HEK293 (cell line): ENCODE data around the gene CS.

Source experiments
- CTCF ChIA-PET: fragments of 350-600 bp; formaldehyde crosslinking; extraction: SDS; loops from one replicate; lab custom pipeline; 2021; ENCODE audit warnings: antibody characterized with exemption; lab: Yijun Ruan, JAX
- POLR2A ChIA-PET: fragments of 300-600 bp; formaldehyde crosslinking; extraction: SDS; loops from one replicate; lab custom pipeline; 2020; ENCODE audit warnings: antibody characterized with exemption, inconsistent platforms; lab: Yijun Ruan, JAX
- H3K27ac ChIP-seq: fragments of 200-500 bp; sonication (Bioruptor generic); 2 replicates; pipeline ENCODE4 v1.5.1; 2014; ENCODE audit warnings: low read depth, low read length, control low read depth, inconsistent platforms; ENCODE audit errors: extremely low read depth
- H3K36me3 ChIP-seq, 2 experiments: fragments of 200-500 bp in 1 of 2; sonication (Bioruptor generic) in 1 of 2; 1 replicate in 1 of 2; 2 replicates in 1 of 2; pipeline ENCODE4 v1.5.1; 2014 to 2017; ENCODE audit warnings: inconsistent platforms in 2 of 2, low read length in 2 of 2; ENCODE audit not compliant: control insufficient read depth in 2 of 2, insufficient read depth in 1 of 2
- H3K4me1 ChIP-seq: fragments of 200-500 bp; sonication (Bioruptor generic); 2 replicates; pipeline ENCODE4 v1.5.1; 2014; ENCODE audit warnings: mild to moderate bottlenecking, low read length, inconsistent platforms; ENCODE audit not compliant: control insufficient read depth, insufficient read depth
- H3K4me3 ChIP-seq: 2 replicates; pipeline ENCODE4 v1.5.1; 2011; ENCODE audit warnings: low read depth, mild to moderate bottlenecking, control low read depth, low read length, moderate library complexity
- H3K9me3 ChIP-seq: fragments of 200-500 bp; sonication (Bioruptor generic); 2 replicates; pipeline ENCODE4 v1.5.1; 2014; ENCODE audit warnings: low read depth, low read length, inconsistent platforms; ENCODE audit not compliant: control insufficient read depth, insufficient read depth
- GLIS2 ChIP-seq: fragments of 450-650 bp; formaldehyde crosslinking; IDR thresholded peaks from 2 replicates; pipeline ENCODE4 v1.5.1; 2016; ENCODE audit warnings: missing biosample characterization, missing genetic modification characterization
- HIC1 ChIP-seq: fragments of 450-650 bp; formaldehyde crosslinking; IDR thresholded peaks from 2 replicates; pipeline ENCODE4 v1.5.1; 2016; ENCODE audit warnings: missing biosample characterization, missing genetic modification characterization
- INSM2 ChIP-seq: fragments of 450-650 bp; formaldehyde crosslinking; IDR thresholded peaks from 2 replicates; pipeline ENCODE4 v1.5.1; 2016; ENCODE audit warnings: missing biosample characterization, missing genetic modification characterization
- KLF10 ChIP-seq: fragments of 450-650 bp; IDR thresholded peaks from 2 replicates; pipeline ENCODE4 v1.5.1; 2018; ENCODE audit warnings: missing biosample characterization, mild to moderate bottlenecking, missing genetic modification characterization
- KLF9 ChIP-seq: fragments of 450-650 bp; formaldehyde crosslinking; IDR thresholded peaks from 2 replicates; pipeline ENCODE4 v1.5.1; 2016; ENCODE audit warnings: missing biosample characterization, missing genetic modification characterization, low read depth
- MEIS1 ChIP-seq: sonication (generic); formaldehyde crosslinking; IDR thresholded peaks from 2 replicates; pipeline ENCODE4 v1.8.1; 2022; ENCODE audit warnings: missing genetic modification reagents, mild to moderate bottlenecking, borderline replicate concordance
- MYNN ChIP-seq: fragments of 450-650 bp; formaldehyde crosslinking; IDR thresholded peaks from 2 replicates; pipeline ENCODE4 v1.5.1; 2016; ENCODE audit warnings: missing biosample characterization, missing genetic modification characterization, borderline replicate concordance
- MZF1 ChIP-seq: fragments of 450-650 bp; formaldehyde crosslinking; IDR thresholded peaks from 2 replicates; pipeline ENCODE4 v1.5.1; 2017; ENCODE audit warnings: missing biosample characterization, missing genetic modification characterization, borderline replicate concordance
- SCRT1 ChIP-seq: fragments of 450-650 bp; formaldehyde crosslinking; IDR thresholded peaks from 2 replicates; pipeline ENCODE4 v1.5.1; 2016; ENCODE audit warnings: missing biosample characterization, missing genetic modification characterization, borderline replicate concordance
- YY1 ChIP-seq: fragments of 450-650 bp; formaldehyde crosslinking; IDR thresholded peaks from 2 replicates; pipeline ENCODE4 v1.5.1; 2018; ENCODE audit warnings: missing biosample characterization, missing genetic modification characterization
- ZBTB21 ChIP-seq: fragments of 450-650 bp; formaldehyde crosslinking; IDR thresholded peaks from 2 replicates; pipeline ENCODE4 v1.5.1; 2017; ENCODE audit warnings: missing biosample characterization, missing genetic modification characterization
- ZBTB6 ChIP-seq: fragments of 450-650 bp; formaldehyde crosslinking; IDR thresholded peaks from 2 replicates; pipeline ENCODE4 v1.5.1; 2017; ENCODE audit warnings: missing biosample characterization, missing genetic modification characterization
- ZBTB8A ChIP-seq: fragments of 450-650 bp; formaldehyde crosslinking; IDR thresholded peaks from 2 replicates; pipeline ENCODE4 v1.5.1; 2016; ENCODE audit warnings: missing biosample characterization, missing genetic modification characterization
- ZFHX2 ChIP-seq: fragments of 450-650 bp; formaldehyde crosslinking; conservative IDR thresholded peaks from 2 replicates; pipeline ENCODE4 v1.5.1; 2016; ENCODE audit warnings: missing biosample characterization, missing genetic modification characterization
- ZFP3 ChIP-seq: fragments of 450-650 bp; formaldehyde crosslinking; IDR thresholded peaks from 2 replicates; pipeline ENCODE4 v1.5.1; 2016; ENCODE audit warnings: low read depth, missing biosample characterization, missing genetic modification characterization
- ZFP69B ChIP-seq: fragments of 450-650 bp; formaldehyde crosslinking; IDR thresholded peaks from 2 replicates; pipeline ENCODE4 v1.5.1; 2016; ENCODE audit warnings: missing biosample characterization, missing genetic modification characterization
- ZNF10 ChIP-seq: fragments of 450-650 bp; formaldehyde crosslinking; IDR thresholded peaks from 2 replicates; pipeline ENCODE4 v1.5.1; 2017; ENCODE audit warnings: missing biosample characterization, missing genetic modification characterization
- ZNF184 ChIP-seq: fragments of 450-650 bp; IDR thresholded peaks from 2 replicates; pipeline ENCODE4 v1.5.1; 2018; ENCODE audit warnings: missing biosample characterization, mild to moderate bottlenecking, missing genetic modification characterization
- ZNF324 ChIP-seq: fragments of 450-650 bp; formaldehyde crosslinking; IDR thresholded peaks from 2 replicates; pipeline ENCODE4 v1.5.1; 2016; ENCODE audit warnings: missing biosample characterization, missing genetic modification characterization
- ZNF449 ChIP-seq: fragments of 450-650 bp; formaldehyde crosslinking; IDR thresholded peaks from 2 replicates; pipeline ENCODE4 v1.5.1; 2017; ENCODE audit warnings: missing biosample characterization, mild to moderate bottlenecking, missing genetic modification characterization, moderate library complexity
- ZNF600 ChIP-seq: fragments of 450-650 bp; formaldehyde crosslinking; IDR thresholded peaks from 2 replicates; pipeline ENCODE4 v1.5.1; 2016; ENCODE audit warnings: missing biosample characterization, missing genetic modification characterization
- ZNF610 ChIP-seq: fragments of 450-650 bp; formaldehyde crosslinking; IDR thresholded peaks from 2 replicates; pipeline ENCODE4 v1.5.1; 2016; ENCODE audit warnings: missing biosample characterization, missing genetic modification characterization, borderline replicate concordance
- ZNF776 ChIP-seq: fragments of 450-650 bp; formaldehyde crosslinking; IDR thresholded peaks from 2 replicates; pipeline ENCODE4 v1.5.0; 2017; ENCODE audit warnings: missing biosample characterization, missing genetic modification characterization, borderline replicate concordance
- ZSCAN5A ChIP-seq: fragments of 450-650 bp; formaldehyde crosslinking; IDR thresholded peaks from 2 replicates; pipeline ENCODE4 v1.5.1; 2016; ENCODE audit warnings: missing biosample characterization, missing genetic modification characterization
- TF ChIP-seq, protein P1 (sequence below): fragments of 450-650 bp; formaldehyde crosslinking; IDR thresholded peaks from 2 replicates; pipeline ENCODE4 v1.5.1; 2016; ENCODE audit warnings: missing biosample characterization, missing genetic modification characterization
- TF ChIP-seq, protein P2 (sequence below): fragments of 450-650 bp; formaldehyde crosslinking; IDR thresholded peaks from 2 replicates; pipeline ENCODE4 v1.5.1; 2016; ENCODE audit warnings: missing biosample characterization, missing genetic modification characterization

The CS gene

DNA sequence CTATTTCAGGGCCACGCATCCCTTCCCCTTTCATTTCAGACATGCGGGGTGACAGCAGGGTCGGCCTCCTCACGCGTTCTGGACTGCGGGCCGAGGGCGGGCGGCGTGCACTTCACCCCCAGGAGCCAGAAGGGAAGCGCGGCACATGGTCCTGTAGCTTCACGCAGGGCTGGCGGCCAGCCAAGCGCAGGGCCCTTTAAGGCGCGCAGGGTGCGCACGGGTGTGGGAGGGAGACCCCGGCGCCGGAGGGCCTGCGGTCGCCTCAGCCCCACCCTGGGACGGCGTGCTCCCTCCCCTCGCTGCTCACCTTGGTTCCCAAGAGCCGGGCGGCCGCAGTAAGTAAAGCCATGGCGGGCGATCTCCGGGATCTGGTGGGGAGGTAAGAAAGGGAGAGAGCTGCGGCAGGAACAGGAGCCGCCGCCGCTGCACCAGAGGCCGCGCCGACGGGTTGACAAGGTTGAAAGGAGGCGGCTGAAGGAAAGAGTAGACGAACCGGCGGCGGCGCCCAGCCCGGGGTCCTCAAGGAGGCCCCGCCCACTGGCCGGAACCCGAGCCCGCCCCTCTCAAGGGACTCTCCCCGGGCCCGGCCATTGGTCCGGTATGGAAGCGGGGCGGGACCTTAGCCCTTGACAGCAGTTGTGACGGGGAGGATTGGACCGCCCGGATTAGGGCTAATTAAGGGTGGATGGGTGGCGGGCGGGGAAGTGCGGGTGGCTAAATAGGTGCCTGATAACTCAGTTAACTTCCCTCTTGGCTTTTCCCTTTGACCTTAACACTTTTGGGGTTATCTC, at the start of gene CS:
Gene CS, minus strand, starts transcription at position 478 of the 791 bp plus-strand sequence. Its CDS starts 129 bp downstream, at position 349.
- peak within 1 kb of the TSS; percentile 92 for H3K4me3 ChIP-seq
- H3K36me3 ChIP-seq = peaks cover 20 to 45% of the 10 kb centered on the region in 2 experiments; a peak in 2 of 3 replicates
- CTCF ChIA-PET = interaction anchor here (0.8 to 2.6 kb wide), 5 partner anchors 9 to 164 kb away, joined by 3 to 6 read pairs (median 4); partner anchors contain the start of gene ANKRD52
- H3K9me3 ChIP-seq = no peaks in the 10 kb centered on the region
- POLR2A ChIA-PET = interaction anchor here (0.5 to 2.8 kb wide), 14 partner anchors 9 to 470 kb away, joined by 3 to 13 read pairs (median 4); partner anchors contain the start of genes PA2G4, RNF41, STAT2 and ZC3H10
- H3K27ac ChIP-seq = peak within 1 kb of the TSS; percentile 89
- H3K4me1 ChIP-seq = peaks cover 4% of the 10 kb centered on the region; the same call in 1 of the 2 replicates
- TF ChIP-seq MYNN (tag by site-specific recombination) (peak; percentile 31; the same call in 1 of the 2 replicates), YY1 (no peak), ZFP69B (tag by site-specific recombination) (peak; percentile 92), ZFHX2 (peak; percentile 84), ZNF324 (peak; percentile 87; the same call in 1 of the 2 replicates), ZBTB6 (tag by site-specific recombination) (peak; percentile 43; the same call in 1 of the 2 replicates), ZFP3 (tag by site-specific recombination) (no peak), SCRT1 (tag by site-specific recombination) (no peak), INSM2 (tag by site-specific recombination) (peak; percentile 62; the same call in 1 of the 2 replicates), MEIS1 (CRISPR knock-in tag) (no peak), ZNF449 (tag by site-specific recombination) (peak; percentile 59; the same call in 1 of the 2 replicates), MZF1 (peak; percentile 53; the same call in 1 of the 2 replicates), GLIS2 (tag by site-specific recombination) (peak; percentile 82), ZSCAN5A (tag by site-specific recombination) (no peak), KLF9 (tag by site-specific recombination) (peak; percentile 76; the same call in 1 of the 2 replicates), ZNF600 (tag by site-specific recombination) (peak; percentile 91), ZBTB21 (tag by site-specific recombination) (0 out of 2 replicates have a peak, but pooled peaks have one; percentile 5), ZNF10 (tag by site-specific recombination) (peak; percentile 69; the same call in 1 of the 2 replicates), ZBTB8A (tag by site-specific recombination) (peak; percentile 100), ZNF776 (tag by site-specific recombination) (no peak), ZNF184 (tag by site-specific recombination) (peak; percentile 65; the same call in 1 of the 2 replicates), KLF10 (no peak; the same call in 1 of the 2 replicates), HIC1 (tag by site-specific recombination) (no peak), ZNF610 (tag by site-specific recombination) (peak; percentile 77; the same call in 1 of the 2 replicates)
- TF ChIP-seq, protein P1, sequence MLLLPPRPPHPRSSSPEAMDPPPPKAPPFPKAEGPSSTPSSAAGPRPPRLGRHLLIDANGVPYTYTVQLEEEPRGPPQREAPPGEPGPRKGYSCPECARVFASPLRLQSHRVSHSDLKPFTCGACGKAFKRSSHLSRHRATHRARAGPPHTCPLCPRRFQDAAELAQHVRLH (tag by site-specific recombination) = peak; percentile 69
- TF ChIP-seq, protein P2, sequence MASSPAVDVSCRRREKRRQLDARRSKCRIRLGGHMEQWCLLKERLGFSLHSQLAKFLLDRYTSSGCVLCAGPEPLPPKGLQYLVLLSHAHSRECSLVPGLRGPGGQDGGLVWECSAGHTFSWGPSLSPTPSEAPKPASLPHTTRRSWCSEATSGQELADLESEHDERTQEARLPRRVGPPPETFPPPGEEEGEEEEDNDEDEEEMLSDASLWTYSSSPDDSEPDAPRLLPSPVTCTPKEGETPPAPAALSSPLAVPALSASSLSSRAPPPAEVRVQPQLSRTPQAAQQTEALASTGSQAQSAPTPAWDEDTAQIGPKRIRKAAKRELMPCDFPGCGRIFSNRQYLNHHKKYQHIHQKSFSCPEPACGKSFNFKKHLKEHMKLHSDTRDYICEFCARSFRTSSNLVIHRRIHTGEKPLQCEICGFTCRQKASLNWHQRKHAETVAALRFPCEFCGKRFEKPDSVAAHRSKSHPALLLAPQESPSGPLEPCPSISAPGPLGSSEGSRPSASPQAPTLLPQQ (tag by site-specific recombination) = peak; percentile 95
